NT2/D1 (cell line): ENCODE data around the gene MYO1A.

Experiments used
- SUZ12 ChIP-seq: IDR thresholded peaks from 2 replicates; pipeline ENCODE4 v1.6.1; 2011; ENCODE audit not compliant: insufficient read length, insufficient read depth; ENCODE audit errors: extremely low read depth
- YY1 ChIP-seq: IDR thresholded peaks from 2 replicates; pipeline ENCODE4 v1.6.1; 2011; ENCODE audit not compliant: insufficient read length, insufficient read depth
- ZNF274 ChIP-seq: IDR thresholded peaks from 2 replicates; pipeline ENCODE4 v1.6.1; 2011; ENCODE audit warnings: mild to moderate bottlenecking, low read depth, low read length

DNA sequence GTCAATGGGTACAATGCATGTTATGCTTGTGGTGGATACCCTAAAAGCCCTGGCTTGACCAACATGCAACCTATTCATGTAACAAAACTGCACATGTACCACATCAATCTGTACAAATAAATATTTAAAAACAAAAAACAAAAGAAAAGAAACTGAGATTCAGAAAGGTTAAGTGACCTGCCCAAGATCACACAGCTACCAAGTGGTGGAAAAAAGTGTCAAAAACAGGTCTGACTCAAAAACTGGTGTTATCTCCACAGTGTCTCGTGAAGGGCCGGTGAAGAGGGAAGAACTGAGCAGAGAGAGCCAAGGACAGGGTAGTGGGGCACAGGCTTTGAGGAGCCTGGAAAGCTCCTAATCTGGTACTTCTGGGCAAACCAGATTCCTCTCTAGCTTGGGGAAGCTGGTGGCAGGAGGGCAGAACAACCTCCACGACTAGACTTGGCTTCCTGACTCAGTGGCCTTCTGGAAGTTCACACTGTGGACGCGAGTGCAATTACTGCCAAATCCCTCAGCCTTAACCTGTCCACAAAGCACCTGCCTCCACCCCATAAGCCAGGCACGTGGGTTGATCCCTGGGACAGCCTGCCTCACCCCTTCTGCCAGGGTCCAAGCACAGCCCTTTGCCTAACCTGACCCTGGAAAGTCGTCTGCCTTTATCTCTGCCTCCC is 59.1 kb downstream of the MYO1A start:
- TF ChIP-seq SUZ12 (no peak), ZNF274 (no peak), YY1 (no peak)
